GM18526 (cell line): ENCODE results near the gene PARD3.

Source experiments
- POLR2A ChIP-seq: IDR thresholded peaks from 3 replicates; pipeline ENCODE4 v1.6.1; 2011; ENCODE audit not compliant: insufficient read length; ENCODE audit errors: extremely low read depth

PARD3 gene

DNA sequence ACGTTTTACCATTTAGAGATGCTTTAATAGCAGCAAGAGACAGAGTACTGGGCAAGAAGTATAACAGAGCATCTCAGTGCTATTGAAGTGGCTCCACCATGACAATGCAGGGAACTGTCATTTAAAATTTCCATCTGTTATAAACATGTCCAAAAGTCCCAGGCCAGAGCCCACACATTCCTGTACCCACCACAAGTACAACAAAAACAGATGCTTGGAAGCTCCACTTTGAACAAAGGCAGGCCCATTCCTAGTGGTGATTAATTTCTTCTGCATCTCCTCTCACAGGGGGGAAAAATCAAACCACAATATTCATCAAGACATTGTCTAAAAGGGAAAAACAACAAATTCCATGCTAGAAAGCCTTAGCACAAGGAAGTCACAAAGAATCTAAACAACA is 627.9 kb downstream of the PARD3 start:
- no peak for TF ChIP-seq POLR2A

DNA sequence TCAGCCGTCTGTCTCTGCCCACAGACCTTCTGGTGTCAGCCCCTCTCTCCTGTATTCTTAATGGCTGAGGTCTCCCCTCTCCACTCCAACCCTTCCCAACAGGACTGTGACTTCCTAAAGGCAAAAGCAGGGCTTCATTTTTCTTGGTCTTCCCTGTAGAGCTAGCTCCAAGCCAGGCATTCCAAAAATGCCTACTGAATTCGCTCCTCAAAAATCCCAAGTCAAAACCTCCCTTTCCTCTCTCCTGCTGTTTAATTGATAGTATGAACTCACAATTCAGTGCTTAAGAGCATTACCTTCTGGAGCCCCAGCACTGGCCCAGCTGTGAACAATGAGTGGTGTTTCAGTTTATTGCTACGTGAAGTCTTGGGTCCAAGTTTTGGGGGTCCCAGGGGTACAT is 628.4 kb downstream of the PARD3 start:
- TF ChIP-seq POLR2A, result no peak

DNA sequence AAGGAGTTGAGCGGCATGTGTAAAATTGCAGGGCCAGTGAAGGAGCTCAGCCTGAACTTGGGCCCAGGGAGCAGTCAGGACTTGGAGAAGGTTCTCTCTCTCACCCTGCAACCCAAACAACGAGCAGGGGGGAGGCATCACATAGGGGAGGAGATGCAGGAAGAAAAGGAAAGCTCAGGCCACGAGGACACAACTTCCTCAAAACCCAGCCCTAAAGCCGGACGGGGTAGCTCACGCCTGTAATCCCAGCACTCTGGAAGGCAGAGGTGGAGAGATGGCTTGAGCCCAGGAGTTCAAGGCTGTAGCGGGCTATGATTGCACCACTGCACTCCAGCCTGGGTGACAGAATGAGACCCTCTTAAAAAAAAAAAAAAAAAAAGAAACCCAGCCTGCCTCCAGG is 629.1 kb downstream of the PARD3 start:
- TF ChIP-seq POLR2A, result no peak

DNA sequence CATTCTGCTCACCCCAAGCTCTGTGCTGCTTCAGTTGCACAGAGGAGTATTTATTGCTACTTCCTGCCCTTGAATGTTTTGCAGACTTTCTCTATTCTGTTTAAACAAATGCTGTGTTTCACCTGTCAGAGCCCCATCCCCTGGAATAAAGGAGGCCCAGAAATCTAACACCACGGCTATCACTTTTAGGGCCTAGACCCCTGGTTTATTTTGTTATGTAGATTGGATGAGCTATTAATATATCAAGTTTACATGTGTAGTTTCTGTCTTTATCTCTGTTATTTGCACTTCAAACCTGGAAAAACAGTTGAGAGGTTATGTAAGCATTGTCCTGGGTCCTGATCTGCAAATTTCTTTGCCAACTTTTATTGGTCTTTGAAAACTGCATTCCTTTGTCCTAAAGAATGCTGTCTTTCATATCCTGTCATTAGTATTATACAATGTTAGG is 630.1 kb downstream of the PARD3 start:
- no peak for TF ChIP-seq POLR2A

DNA sequence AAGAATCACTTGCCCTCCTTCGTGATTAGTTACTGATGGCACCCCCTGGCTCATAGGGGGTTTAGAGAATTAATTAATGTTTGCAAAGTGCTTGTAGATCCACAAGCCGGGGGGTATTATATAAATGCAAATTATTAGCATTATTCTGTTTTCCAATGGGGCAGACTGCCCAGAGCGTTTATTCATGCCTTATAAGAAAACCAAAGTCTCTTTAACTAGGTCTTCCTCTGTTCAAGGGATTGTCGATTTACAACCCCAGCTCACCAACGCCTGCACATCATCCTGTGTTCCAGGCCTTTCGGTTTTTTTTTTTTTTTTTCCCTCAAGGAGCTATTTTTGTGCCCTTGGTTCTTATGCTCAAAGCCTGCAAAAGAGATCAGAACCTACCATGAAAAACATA is 630.7 kb downstream of the PARD3 start:
- TF ChIP-seq POLR2A, result no peak

DNA sequence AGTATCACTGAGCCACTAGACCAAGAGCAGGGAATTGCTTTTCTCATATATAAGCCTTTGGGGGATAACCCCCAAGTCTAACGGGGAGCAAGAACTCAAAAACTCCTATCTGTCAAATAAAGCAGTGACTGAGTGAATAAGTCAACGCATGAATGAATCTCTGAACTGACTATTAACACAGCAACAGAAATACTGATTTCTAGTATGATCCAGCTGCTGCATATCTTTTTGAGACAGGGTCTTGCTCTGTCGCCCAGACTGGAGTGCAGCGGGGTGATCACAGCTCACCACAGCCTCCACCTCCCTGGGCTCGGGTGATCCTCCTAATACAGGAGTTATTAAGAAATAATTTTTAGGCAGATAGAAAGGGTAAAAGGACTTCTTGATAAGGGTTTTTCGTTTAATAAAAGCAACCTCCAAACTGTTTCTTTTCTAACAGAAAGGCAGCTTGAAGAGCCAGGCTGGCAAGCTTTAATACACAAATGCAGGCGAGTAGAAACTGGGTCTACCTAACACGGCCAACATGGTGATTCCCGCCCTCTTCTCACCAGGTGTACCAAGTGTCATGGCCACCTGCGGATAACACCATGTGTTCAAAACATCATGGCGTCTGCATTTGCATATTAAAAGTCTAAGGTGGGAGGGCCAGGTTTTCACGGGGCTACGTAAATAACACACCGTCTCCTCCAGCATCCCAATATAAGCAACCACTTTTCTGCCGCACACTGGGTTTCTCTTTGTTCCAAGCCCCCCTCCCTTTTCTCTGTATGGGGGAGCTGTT is 631.9 kb downstream of the PARD3 start:
- no peak for TF ChIP-seq POLR2A

DNA sequence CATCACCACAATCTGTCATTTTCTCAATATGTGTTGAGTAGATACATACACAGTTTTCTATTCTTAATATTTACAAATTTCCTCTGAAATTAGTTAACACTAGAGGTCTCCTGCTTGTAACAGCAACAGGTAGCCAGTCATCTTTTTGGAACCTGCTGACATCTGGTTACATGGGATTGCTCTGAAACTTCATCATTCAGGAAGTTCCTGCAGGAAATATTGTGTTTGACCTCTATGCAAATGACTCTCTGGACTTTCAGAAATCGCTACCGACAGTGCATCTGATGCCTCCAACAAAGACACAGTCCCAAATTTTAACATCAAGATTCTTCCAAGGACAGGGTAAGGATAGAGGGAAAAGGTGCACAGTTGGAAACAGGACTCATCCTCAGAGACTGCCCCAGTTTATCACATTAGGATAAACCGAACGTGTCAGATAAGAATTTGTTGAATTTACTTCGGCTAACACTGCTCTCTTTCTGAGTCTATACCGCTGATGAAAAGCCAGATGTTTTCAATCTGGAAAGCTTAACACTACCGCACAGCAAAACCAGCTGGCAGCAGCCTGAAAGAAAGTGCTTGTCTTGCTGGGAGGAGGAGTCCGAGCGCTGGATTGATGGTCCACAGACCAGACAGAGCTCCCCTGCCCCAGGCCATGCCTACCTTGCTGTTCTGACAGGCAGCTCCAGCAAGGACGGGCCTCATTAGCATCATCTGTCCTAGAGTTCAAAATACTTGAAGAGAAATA is 633.4 kb downstream of the PARD3 start:
- no peak for TF ChIP-seq POLR2A

DNA sequence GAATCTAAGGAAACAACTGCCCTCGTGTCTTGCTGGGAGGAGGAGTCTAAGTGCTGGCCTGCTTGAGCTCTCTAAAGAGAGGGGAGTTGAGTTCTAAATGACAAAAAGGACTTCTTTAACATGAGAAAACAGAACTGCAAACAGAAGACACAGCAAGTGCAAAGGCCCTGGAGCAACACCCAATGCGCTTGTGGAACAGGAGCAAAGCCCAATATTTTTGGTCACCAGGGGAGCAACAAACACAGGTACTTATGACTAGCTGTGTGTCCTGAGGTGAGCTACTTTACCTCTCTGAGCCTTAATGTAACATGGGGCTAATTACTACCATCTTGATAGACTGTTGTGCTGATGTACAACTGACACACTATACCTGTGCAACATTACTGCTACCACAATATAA is 634.3 kb downstream of the PARD3 start:
- TF ChIP-seq POLR2A, result no peak

DNA sequence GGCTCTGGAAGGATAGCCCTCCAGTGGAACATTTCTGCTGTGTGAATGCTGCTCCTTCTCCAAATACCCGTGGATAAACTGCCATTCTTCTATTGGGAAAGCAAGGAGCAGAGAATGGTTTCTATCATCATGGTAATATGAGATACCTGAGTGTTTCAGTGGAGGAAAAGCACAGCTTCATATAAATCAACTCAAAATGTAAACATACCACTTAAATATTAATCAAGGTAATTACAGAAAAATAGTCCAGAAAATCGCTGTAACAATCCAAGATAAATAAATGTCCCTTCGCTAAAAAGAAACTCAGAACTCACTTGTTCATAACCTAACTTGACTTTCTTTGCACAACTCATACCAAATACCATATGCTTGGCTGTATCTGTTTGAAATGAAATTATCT is 635.8 kb downstream of the PARD3 start:
- no peak for TF ChIP-seq POLR2A

DNA sequence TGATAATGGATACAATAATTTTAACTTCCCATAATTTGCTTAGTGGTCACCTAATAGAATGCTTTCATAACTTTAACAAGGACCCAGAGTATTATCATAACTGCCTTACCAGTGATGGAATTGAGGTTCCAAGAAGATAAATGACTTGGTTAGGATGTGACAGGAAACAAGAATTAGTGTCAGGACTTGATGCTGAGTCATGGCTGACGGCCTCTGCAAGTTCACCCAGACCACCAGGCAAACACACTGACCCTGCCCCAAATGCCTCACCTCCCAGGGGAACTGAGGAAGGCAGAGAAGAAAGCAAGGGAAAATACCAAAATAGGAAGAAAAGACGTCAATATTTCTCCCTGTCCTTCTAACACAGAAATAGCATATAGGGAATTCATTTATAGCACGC is 636.3 kb downstream of the PARD3 start:
- no peak for TF ChIP-seq POLR2A

DNA sequence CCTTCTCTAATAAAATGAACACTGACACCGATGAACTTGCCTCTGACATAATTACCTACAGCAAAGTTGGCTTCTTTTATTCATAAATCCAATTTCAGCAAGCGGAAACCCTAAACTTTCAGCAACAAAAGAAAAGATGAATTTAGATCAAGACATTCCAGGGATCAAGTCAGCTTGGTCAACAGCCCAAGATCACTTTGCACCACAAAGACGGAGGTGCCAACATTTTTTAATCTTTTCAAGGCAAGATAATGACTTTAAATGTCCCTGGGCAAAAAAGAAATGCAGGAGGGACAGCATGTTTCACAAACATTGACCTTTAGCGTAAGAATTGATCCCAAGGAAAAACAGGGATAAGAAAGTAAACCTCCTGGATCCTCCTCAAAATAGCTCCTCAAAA is 636.9 kb downstream of the PARD3 start:
- TF ChIP-seq POLR2A, result no peak

DNA sequence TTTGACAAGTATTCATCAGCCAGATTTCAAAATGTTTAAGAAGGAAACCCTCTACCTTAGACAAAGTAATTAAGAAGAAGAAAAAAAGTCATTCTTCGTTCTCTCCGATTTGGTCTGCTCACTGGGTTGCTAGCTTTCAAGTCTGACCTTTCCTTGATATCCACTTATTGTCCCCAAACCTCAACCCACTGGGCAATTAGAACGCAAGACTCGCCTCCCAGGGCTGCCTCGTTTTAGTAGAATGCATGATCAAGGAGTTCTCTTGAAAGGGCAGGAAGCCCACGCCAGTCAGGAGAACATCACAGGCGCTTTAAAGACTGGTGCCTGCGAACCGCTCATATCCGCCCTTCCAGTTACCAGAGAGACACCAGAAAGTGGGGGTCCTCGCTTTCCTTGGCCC is 637.7 kb downstream of the PARD3 start:
- no peak for TF ChIP-seq POLR2A

DNA sequence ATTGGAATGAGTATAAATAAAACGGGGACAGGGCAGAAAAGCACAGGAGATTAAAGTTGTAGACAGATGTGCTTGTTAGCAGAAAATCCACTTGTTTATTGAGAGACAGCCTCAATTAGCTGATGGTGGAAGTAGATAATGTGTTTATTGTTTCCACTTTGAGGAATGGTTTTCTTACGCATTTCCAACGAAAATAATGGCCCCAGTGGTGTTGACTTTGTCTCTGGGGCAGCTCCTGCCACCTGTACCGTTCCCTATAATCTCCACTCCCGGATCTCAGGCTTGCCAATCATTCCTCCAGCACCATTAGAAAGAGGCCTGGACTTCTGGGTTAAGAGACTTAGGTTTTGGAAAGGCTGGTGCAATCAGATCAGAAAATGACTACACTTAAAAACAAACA is 638.7 kb downstream of the PARD3 start:
- no peak for TF ChIP-seq POLR2A

DNA sequence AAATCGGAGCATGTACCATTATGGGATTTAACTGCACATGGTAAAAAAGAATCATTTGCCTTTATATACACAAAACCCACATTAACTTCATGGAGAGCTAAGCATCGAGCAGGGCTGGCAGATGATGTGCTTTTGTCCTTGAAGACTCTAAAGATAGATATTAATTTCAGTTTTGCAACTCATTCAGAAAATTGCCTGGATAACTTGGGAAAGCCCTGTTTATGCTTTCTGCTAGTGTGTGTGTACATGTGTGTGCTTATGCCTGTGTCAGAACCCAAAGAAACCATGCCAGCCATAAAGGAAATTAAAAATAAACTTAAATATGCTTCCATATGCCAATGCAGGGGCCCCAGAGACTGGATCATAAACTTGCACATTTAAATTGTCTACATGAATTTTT is 640.0 kb downstream of the PARD3 start:
- no peak for TF ChIP-seq POLR2A

DNA sequence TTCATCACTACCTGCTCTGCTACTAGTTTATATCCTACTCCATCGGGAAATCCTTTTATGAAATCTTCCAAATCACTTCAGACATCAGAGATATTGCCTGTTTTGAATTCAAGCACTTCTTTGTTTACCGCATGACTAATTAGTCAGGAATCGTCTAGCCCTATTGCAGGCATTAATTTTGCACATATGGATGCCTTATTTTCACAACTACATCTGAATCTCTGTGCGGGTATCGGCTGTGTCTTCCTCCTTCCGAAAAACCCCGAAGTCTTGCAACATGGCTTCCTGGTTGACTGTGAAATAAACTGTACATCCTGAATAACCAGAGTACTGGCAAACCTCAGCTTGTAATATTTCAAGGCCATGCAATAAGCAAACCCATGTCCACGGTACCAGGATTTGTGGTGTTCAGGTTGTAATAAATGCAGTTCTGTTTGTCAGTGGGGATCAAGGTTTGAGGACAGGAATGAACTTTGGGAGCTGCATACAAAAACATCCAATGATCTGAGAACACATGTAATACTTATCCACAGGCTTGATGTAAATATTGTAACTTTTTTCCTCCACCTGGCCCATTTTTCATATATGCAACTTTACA is 642.1 kb downstream of the PARD3 start:
- TF ChIP-seq POLR2A, result no peak

DNA sequence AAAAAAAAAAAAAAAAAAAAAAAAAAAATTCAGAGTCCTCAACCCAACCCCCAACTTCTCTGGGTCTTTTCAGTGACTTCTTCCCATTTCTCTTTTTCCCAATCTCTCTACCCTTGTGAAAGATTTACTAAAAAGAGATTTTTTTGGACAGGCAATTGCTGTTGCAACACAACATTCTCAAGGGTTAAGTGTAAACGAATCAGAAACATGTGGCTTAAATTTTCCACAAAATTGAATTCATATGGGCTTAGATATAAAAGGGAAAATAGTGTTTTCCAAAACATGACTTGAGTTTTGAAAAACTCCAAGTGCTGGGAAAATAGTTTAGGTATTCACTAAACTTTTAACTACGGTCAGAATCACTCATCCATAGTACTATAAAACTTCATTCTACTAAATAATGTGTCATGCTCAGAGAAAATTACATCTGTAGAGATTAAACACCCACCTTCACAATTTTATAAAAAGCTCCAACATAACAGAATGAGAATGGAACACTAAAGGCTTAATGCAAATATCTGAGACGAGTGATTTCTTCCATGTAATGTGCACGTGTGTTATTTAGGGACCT is 643.1 kb downstream of the PARD3 start:
- TF ChIP-seq POLR2A, result no peak
